ENCODE measurements around the gene CAMKK1. TPM values are rescaled to one million over a fixed set of nuclear protein-coding genes. Genes with fewer than 3 reads are reported as not detected.

The CAMKK1 gene
- polyA plus RNA-seq, 1 of the 3 experiments (the other 2 are of a cell fraction) = 6.8 TPM

DNA sequence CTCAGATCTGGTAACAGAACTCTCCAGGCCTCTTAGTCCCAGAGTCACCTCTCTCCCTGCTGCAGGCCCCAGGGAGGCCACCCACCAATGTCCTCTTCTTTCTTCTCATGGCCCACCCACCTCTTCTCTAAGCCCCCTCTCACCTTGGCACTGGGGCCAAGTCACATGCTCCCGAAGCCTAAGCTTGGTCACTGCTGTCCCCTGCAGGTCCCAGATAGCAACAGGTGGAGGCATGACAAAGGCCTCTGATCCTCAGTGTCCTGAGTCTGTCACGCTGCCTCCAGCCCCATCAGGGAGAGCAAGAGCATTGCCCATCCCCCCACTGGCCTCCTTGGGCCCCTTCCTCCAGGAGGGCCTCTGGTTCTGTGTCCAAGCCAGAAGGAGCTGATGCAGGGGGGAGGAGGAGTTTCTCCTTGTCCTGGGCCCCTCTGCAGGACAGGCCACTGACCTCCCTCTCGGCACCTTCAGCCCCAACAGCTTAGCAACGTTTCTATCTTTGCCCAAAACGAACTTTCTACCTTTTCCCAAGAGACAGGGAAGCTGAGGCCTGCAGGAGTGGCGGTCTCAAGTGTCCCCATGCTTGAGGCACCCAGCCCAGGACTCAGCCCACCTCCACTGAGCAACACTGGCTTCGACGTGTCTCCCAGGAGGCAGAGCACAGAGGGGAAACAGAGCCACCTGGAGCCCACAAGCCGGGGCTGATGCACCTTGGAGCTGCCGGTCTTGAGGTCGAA, 14.8 kb upstream of the CAMKK1 start:
- WGBS (ENCODE audit: low lambda C conversion rate) = 64% methylated on average over 7 of the region's 11 CpGs
- no peak overlapping the region for H3K27ac ChIP-seq (ENCODE audit: low read depth in 2 of 2, low read length in 1 of 2)
- ChIA-PET CTCF (interaction anchor here (0.9 to 1.3 kb wide), 6 partner anchors 11 to 167 kb away, joined by 3 to 5 read pairs (median 4); no protein-coding TSS in a partner anchor), POLR2A (no interaction called here)
- H4K20me1 ChIP-seq (ENCODE audit: insufficient read depth) = no peaks in the 10 kb centered on the region
- DNase-seq = no peak
- H3K4me1 ChIP-seq (ENCODE audit: control insufficient read depth in 1 of 2, insufficient read depth in 2 of 2, low read depth in 1 of 2, low read length in 1 of 2) = no peaks in the 10 kb centered on the region
- H3K4me3 ChIP-seq (ENCODE audit: low read depth in 2 of 2, low read length in 1 of 2) = no peak overlapping the region
- H3K27me3 ChIP-seq (ENCODE audit: insufficient read depth) = no peaks in the 10 kb centered on the region
- no peaks in the 10 kb centered on the region for H3K36me3 ChIP-seq (replicated peaks in 1 of 2; ENCODE audit: control insufficient read depth in 1 of 2, insufficient read depth in 2 of 2, low read length in 1 of 2)
- H2AFZ ChIP-seq (ENCODE audit: low read depth) = no peak overlapping the region
- no peak overlapping the region for H3K9ac ChIP-seq
- H3K9me3 ChIP-seq = no peaks in the 10 kb centered on the region
- no peaks in the 10 kb centered on the region for H3K9me2 ChIP-seq
- no peaks in the 10 kb centered on the region for H3F3A ChIP-seq (replicated peaks; ENCODE audit: insufficient read depth)
- no peaks in the 10 kb centered on the region for H3K79me2 ChIP-seq (ENCODE audit: insufficient read depth)
- TF ChIP-seq RAD21 (IDR thresholded peaks at IDR 0.05; ENCODE audit: low read length) (peak; percentile 38; the same call in 1 of the 2 replicates), FOSL2 (IDR thresholded peaks at IDR 0.05; ENCODE audit: borderline replicate concordance, low read depth) (no peak), NFIC (IDR thresholded peaks at IDR 0.05; ENCODE audit: borderline replicate concordance) (no peak), EP300 (IDR thresholded peaks at IDR 0.05; ENCODE audit: borderline replicate concordance in 1 of 2, low read depth in 1 of 2, low read length in 1 of 2) (no peak), MEF2A (IDR thresholded peaks at IDR 0.05; ENCODE audit: borderline replicate concordance, low read depth) (no peak), RCOR1 (IDR thresholded peaks at IDR 0.05; ENCODE audit: low read length) (no peak), NRF1 (IDR thresholded peaks at IDR 0.05; ENCODE audit: low read depth, low read length) (no peak), FOXJ3 (CRISPR knock-in tag; IDR thresholded peaks at IDR 0.05) (no peak), RXRA (IDR thresholded peaks at IDR 0.05; ENCODE audit: borderline replicate concordance, low read depth) (no peak), GABPA (IDR thresholded peaks at IDR 0.05; ENCODE audit: low read depth) (no peak), SMC3 (IDR thresholded peaks at IDR 0.05; ENCODE audit: low read depth, low read length) (peak; percentile 23; the same call in 1 of the 2 replicates), JUND (IDR thresholded peaks at IDR 0.05) (no peak), GATA2 (CRISPR knock-in tag; IDR thresholded peaks at IDR 0.05) (no peak), RFX5 (IDR thresholded peaks at IDR 0.05; ENCODE audit: low read length) (no peak)
- TF ChIP-seq, protein P1, sequence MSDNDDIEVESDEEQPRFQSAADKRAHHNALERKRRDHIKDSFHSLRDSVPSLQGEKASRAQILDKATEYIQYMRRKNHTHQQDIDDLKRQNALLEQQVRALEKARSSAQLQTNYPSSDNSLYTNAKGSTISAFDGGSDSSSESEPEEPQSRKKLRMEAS (IDR thresholded peaks at IDR 0.05; ENCODE audit: low read depth) = no peak
- TF ChIP-seq, protein P2, sequence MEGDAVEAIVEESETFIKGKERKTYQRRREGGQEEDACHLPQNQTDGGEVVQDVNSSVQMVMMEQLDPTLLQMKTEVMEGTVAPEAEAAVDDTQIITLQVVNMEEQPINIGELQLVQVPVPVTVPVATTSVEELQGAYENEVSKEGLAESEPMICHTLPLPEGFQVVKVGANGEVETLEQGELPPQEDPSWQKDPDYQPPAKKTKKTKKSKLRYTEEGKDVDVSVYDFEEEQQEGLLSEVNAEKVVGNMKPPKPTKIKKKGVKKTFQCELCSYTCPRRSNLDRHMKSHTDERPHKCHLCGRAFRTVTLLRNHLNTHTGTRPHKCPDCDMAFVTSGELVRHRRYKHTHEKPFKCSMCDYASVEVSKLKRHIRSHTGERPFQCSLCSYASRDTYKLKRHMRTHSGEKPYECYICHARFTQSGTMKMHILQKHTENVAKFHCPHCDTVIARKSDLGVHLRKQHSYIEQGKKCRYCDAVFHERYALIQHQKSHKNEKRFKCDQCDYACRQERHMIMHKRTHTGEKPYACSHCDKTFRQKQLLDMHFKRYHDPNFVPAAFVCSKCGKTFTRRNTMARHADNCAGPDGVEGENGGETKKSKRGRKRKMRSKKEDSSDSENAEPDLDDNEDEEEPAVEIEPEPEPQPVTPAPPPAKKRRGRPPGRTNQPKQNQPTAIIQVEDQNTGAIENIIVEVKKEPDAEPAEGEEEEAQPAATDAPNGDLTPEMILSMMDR (IDR thresholded peaks at IDR 0.05) = peak; percentile 35; the same call in 1 of the 2 replicates
- TF ChIP-seq, protein P3, sequence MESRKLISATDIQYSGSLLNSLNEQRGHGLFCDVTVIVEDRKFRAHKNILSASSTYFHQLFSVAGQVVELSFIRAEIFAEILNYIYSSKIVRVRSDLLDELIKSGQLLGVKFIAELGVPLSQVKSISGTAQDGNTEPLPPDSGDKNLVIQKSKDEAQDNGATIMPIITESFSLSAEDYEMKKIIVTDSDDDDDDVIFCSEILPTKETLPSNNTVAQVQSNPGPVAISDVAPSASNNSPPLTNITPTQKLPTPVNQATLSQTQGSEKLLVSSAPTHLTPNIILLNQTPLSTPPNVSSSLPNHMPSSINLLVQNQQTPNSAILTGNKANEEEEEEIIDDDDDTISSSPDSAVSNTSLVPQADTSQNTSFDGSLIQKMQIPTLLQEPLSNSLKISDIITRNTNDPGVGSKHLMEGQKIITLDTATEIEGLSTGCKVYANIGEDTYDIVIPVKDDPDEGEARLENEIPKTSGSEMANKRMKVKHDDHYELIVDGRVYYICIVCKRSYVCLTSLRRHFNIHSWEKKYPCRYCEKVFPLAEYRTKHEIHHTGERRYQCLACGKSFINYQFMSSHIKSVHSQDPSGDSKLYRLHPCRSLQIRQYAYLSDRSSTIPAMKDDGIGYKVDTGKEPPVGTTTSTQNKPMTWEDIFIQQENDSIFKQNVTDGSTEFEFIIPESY (IDR thresholded peaks at IDR 0.05; ENCODE audit: borderline replicate concordance, low read depth) = no peak
- TF ChIP-seq, protein P4, sequence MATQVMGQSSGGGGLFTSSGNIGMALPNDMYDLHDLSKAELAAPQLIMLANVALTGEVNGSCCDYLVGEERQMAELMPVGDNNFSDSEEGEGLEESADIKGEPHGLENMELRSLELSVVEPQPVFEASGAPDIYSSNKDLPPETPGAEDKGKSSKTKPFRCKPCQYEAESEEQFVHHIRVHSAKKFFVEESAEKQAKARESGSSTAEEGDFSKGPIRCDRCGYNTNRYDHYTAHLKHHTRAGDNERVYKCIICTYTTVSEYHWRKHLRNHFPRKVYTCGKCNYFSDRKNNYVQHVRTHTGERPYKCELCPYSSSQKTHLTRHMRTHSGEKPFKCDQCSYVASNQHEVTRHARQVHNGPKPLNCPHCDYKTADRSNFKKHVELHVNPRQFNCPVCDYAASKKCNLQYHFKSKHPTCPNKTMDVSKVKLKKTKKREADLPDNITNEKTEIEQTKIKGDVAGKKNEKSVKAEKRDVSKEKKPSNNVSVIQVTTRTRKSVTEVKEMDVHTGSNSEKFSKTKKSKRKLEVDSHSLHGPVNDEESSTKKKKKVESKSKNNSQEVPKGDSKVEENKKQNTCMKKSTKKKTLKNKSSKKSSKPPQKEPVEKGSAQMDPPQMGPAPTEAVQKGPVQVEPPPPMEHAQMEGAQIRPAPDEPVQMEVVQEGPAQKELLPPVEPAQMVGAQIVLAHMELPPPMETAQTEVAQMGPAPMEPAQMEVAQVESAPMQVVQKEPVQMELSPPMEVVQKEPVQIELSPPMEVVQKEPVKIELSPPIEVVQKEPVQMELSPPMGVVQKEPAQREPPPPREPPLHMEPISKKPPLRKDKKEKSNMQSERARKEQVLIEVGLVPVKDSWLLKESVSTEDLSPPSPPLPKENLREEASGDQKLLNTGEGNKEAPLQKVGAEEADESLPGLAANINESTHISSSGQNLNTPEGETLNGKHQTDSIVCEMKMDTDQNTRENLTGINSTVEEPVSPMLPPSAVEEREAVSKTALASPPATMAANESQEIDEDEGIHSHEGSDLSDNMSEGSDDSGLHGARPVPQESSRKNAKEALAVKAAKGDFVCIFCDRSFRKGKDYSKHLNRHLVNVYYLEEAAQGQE (IDR thresholded peaks at IDR 0.05; ENCODE audit: low read depth, low read length) = no peak
- TF ChIP-seq, protein P5, sequence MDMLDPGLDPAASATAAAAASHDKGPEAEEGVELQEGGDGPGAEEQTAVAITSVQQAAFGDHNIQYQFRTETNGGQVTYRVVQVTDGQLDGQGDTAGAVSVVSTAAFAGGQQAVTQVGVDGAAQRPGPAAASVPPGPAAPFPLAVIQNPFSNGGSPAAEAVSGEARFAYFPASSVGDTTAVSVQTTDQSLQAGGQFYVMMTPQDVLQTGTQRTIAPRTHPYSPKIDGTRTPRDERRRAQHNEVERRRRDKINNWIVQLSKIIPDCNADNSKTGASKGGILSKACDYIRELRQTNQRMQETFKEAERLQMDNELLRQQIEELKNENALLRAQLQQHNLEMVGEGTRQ (IDR thresholded peaks at IDR 0.05; ENCODE audit: borderline replicate concordance, low read depth, low read length) = no peak
- TF ChIP-seq, protein P6, sequence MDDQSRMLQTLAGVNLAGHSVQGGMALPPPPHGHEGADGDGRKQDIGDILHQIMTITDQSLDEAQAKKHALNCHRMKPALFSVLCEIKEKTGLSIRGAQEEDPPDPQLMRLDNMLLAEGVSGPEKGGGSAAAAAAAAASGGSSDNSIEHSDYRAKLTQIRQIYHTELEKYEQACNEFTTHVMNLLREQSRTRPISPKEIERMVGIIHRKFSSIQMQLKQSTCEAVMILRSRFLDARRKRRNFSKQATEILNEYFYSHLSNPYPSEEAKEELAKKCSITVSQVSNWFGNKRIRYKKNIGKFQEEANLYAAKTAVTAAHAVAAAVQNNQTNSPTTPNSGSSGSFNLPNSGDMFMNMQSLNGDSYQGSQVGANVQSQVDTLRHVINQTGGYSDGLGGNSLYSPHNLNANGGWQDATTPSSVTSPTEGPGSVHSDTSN (IDR thresholded peaks at IDR 0.05) = no peak
- no peak overlapping the region for H3K4me2 ChIP-seq
